Heart right ventricle (tissue), 16 donors: ENCODE measurements around the gene ARRB1. TPM values are rescaled to one million over a fixed set of nuclear protein-coding genes. Genes with fewer than 3 reads are reported as not detected.

ENCODE experiments used
- ATAC-seq, 8 donors: fragments of 200-7000 bp; cut with Tn5 transposase; one replicate each; pipeline ENCODE4 v1.9.1; 2020; ENCODE audit warnings: mild to moderate bottlenecking in 8 of 8, moderate library complexity in 8 of 8, moderate number of reproducible peaks in 1 of 8
- DNase-seq, 2 donors: peaks; one replicate each; pipeline ENCODE4 v3.0.0-alpha.2; 2020
- H3K27ac ChIP-seq, 10 donors: fragments of 200-600 bp; sonication (generic) in 2 of 10; one replicate each; pipeline versions ENCODE4 v1.5.0 to v1.8.0; 2020 to 2022; ENCODE audit warnings: mild to moderate bottlenecking in 3 of 10
- H3K27me3 ChIP-seq, 7 donors: fragments of 200-600 bp; one replicate each; pipeline ENCODE4 v1.8.0; 2021 to 2022; ENCODE audit warnings: mild to moderate bottlenecking in 2 of 7
- H3K36me3 ChIP-seq, 9 donors: fragments of 200-600 bp; sonication (generic) in 1 of 9; one replicate each; pipeline versions ENCODE4 v1.5.0 to v1.8.0; 2020 to 2022; ENCODE audit warnings: mild to moderate bottlenecking in 2 of 9
- H3K4me1 ChIP-seq, 9 donors: fragments of 200-600 bp; sonication (generic) in 1 of 9; one replicate each; pipeline versions ENCODE4 v1.5.0 to v1.8.0; 2020 to 2022; ENCODE audit warnings: mild to moderate bottlenecking in 4 of 9
- H3K4me3 ChIP-seq, 10 donors: fragments of 200-600 bp; sonication (generic) in 2 of 10; one replicate each; pipeline versions ENCODE4 v1.5.0 to v1.8.0; 2020 to 2022; ENCODE audit warnings: mild to moderate bottlenecking in 7 of 10, moderate library complexity in 2 of 10
- H3K9me3 ChIP-seq, 11 donors: fragments of 200-600 bp in 10 of 11; sonication (generic) in 2 of 11; one replicate each; pipeline versions ENCODE4 v1.5.0 to v1.8.0; 2013 to 2022; ENCODE audit warnings: mild to moderate bottlenecking in 2 of 11, control low read depth in 1 of 11, moderate library complexity in 1 of 11
- CTCF ChIP-seq, 9 donors: fragments of 200-600 bp; sonication (generic) in 2 of 9; IDR thresholded peaks; one replicate each; pipeline versions ENCODE4 v1.5.0 to v1.8.0; 2021 to 2022; ENCODE audit warnings: antibody characterized with exemption in 9 of 9, mild to moderate bottlenecking in 5 of 9, moderate library complexity in 1 of 9
- WGBS, 2 donors: extraction: QIAGEN DNeasy Blood & Tissue Kit; methylation state at CpG; one replicate each; pipeline ENCODE4 v1.1.7; 2013; ENCODE audit warnings: inconsistent platforms in 1 of 2; 5-methylcytosine and 5-hydroxymethylcytosine counted together
- intact Hi-C, 10 donors: fragments of 100-400 bp; cut with DNase I; formaldehyde crosslinking; loops; one replicate each; pipeline versions ENCODE4 v1.11.1 to v1.14.2; 2022
- polyA plus RNA-seq, 2 donors: library from polyadenylated mRNA; stranded (reverse); fragments of 200-250 nt; gene quantifications; one replicate each; pipeline ENCODE4 v1.2.3, GENCODE V29; 2013
- total RNA-seq, 10 donors: library from RNA; stranded (reverse); fragmentation: NEBNext Ultra II Directional in 3 of 10; extraction: Animal tissue kit (Norgen Biotek cat#: 25700) in 3 of 10; gene quantifications; one replicate each; pipeline versions ENCODE4 v1.2.1 to v1.2.4, GENCODE V29; 2021 to 2023
- donor health status: Arrhythmogenic right ventricular cardiomyopathy.
- donor health status: ischemic (EF 13 %, LVEDD 7.1; RV severe dilation, severe dysfunction).
- donor health status: healthy with polysubstance abuse.
- donor health status: DM: no; HTN: yes; CAD: no.
- donor health status: DM: no; HTN: no; CAD: no.
- donor health status: ischemic (EF 25% LVEDD 6.9; RV normal size, moderate dysfunction).
- donor health status: ischemic (EF 25% LVEDD 5.7; RV mildly dilated, moderate dysfunction).
- donor health status: healthy.
- donor health status: DM: yes; HTN: yes; CAD: no.
- donor health status: Ischemic cardiomyopathy.
- donor health status: ischemic (EF 35%, LVEDD 5.7; RV mildly dilated, moderate dysfunction).
- donor health status: nonischemic (EF 11% LVEDD 7.7; RV severe dilation, severe dysfunction).
- donor health status: DM: yes; HTN: yes; CAD: no.
- donor health status: PGD.
- donor health status: ischemic (EF 29% LVEDD 5.4; RV normal size, mild dysfunction).
- donor health status: nonischemic (EF 23%, LVEDD 6.1; RV moderate dilation, normal function).

Gene ARRB1
- total and polyA plus RNA-seq, 12 donors: 8.1 to 33.9 (median 19.9) TPM

GRCh38 chr11:75308116-75308515 lies 43.3 kb downstream of the ARRB1 start:
- ATAC-seq (peak in 1 of 8 donors; percentile 28), DNase-seq (no peak)
- no peak for TF ChIP-seq CTCF (IDR thresholded peaks at IDR 0.05)
- intact Hi-C loops: no loop called here
- H3K4me1 ChIP-seq: peaks cover 9 to 82% (median 50%) of the 10 kb centered on the region in 9 donors
- peak overlapping the region in 6 of 10 donors; percentile 59 to 86 (median 81) for H3K27ac ChIP-seq
- no peaks in the 10 kb centered on the region for H3K27me3 ChIP-seq
- H3K4me3 ChIP-seq: no peak overlapping the region
- H3K36me3 ChIP-seq: peaks cover 0 to 14% (median 0%) of the 10 kb centered on the region in 9 donors
- 88 to 93% methylated on average over 7 of the region's 7 CpGs for WGBS, 2 donors
- H3K9me3 ChIP-seq: no peaks in the 10 kb centered on the region

- 57 to 68% methylated on average over 3 of the region's 3 CpGs for WGBS, 2 donors
- Histone ChIP-seq H3K27me3 (no peaks in the 10 kb centered on the region), H3K4me3 (peak overlapping the region in 3 of 10 donors; percentile 49 to 52 (median 51)), H3K27ac (peak overlapping the region; percentile 61 to 86 (median 76)), H3K4me1 (peaks cover 6 to 82% (median 47%) of the 10 kb centered on the region in 9 donors), H3K9me3 (no peaks in the 10 kb centered on the region), H3K36me3 (peaks cover 0 to 14% (median 0%) of the 10 kb centered on the region in 9 donors)
- no peak for TF ChIP-seq CTCF (IDR thresholded peaks at IDR 0.05)
- ATAC-seq (no peak), DNase-seq (no peak)
- intact Hi-C loops: no loop called here
Measured at GRCh38 chr11:75307058-75307457, 44.4 kb downstream of the ARRB1 start.

GRCh38 chr11:75306529-75306928 lies 44.9 kb downstream of the ARRB1 start:
- ATAC-seq (peak; percentile 18 to 78 (median 60)), DNase-seq (no peak)
- Histone ChIP-seq H3K36me3 (peaks cover 0 to 14% (median 0%) of the 10 kb centered on the region in 9 donors), H3K4me3 (peak overlapping the region in 9 of 10 donors; percentile 29 to 52 (median 46)), H3K27me3 (no peaks in the 10 kb centered on the region), H3K9me3 (no peaks in the 10 kb centered on the region), H3K27ac (peak overlapping the region; percentile 61 to 86 (median 76)), H3K4me1 (peaks cover 10 to 82% (median 47%) of the 10 kb centered on the region in 9 donors)
- TF ChIP-seq CTCF (IDR thresholded peaks at IDR 0.05): no peak
- intact Hi-C loops: no loop called here
- 62 to 79% methylated on average over 10 of the region's 10 CpGs for WGBS, 2 donors

- no peak for TF ChIP-seq CTCF (IDR thresholded peaks at IDR 0.05)
- H3K4me3 ChIP-seq: peak overlapping the region in 9 of 10 donors; percentile 29 to 52 (median 46)
- intact Hi-C loops: no loop called here
- H3K9me3 ChIP-seq: no peaks in the 10 kb centered on the region
- ATAC-seq (no peak), DNase-seq (no peak)
- H3K4me1 ChIP-seq: peaks cover 9 to 82% (median 47%) of the 10 kb centered on the region in 9 donors
- H3K27ac ChIP-seq: peak overlapping the region; percentile 61 to 86 (median 76)
- no peaks in the 10 kb centered on the region for H3K27me3 ChIP-seq
- 69 to 72% methylated on average over 6 of the region's 6 CpGs for WGBS, 2 donors
- peaks cover 0 to 14% (median 0%) of the 10 kb centered on the region in 9 donors for H3K36me3 ChIP-seq
Measured at GRCh38 chr11:75305993-75306392, 45.5 kb downstream of the ARRB1 start.
